A549 treated with dexamethasone at 1 μM for 4 hours (cell line): ENCODE data around the gene RAPGEF6. TPM values are rescaled to one million over a fixed set of nuclear protein-coding genes. Genes with fewer than 3 reads are reported as not detected.

ENCODE experiments used
- total RNA-seq: library from RNA; stranded (reverse); fragments of 200-300 nt; extraction: Qiagen RNA extraction; gene quantifications from 5 replicates; pipeline ENCODE4 v1.2.3, GENCODE V29; 2022

The RAPGEF6 gene, protein sequence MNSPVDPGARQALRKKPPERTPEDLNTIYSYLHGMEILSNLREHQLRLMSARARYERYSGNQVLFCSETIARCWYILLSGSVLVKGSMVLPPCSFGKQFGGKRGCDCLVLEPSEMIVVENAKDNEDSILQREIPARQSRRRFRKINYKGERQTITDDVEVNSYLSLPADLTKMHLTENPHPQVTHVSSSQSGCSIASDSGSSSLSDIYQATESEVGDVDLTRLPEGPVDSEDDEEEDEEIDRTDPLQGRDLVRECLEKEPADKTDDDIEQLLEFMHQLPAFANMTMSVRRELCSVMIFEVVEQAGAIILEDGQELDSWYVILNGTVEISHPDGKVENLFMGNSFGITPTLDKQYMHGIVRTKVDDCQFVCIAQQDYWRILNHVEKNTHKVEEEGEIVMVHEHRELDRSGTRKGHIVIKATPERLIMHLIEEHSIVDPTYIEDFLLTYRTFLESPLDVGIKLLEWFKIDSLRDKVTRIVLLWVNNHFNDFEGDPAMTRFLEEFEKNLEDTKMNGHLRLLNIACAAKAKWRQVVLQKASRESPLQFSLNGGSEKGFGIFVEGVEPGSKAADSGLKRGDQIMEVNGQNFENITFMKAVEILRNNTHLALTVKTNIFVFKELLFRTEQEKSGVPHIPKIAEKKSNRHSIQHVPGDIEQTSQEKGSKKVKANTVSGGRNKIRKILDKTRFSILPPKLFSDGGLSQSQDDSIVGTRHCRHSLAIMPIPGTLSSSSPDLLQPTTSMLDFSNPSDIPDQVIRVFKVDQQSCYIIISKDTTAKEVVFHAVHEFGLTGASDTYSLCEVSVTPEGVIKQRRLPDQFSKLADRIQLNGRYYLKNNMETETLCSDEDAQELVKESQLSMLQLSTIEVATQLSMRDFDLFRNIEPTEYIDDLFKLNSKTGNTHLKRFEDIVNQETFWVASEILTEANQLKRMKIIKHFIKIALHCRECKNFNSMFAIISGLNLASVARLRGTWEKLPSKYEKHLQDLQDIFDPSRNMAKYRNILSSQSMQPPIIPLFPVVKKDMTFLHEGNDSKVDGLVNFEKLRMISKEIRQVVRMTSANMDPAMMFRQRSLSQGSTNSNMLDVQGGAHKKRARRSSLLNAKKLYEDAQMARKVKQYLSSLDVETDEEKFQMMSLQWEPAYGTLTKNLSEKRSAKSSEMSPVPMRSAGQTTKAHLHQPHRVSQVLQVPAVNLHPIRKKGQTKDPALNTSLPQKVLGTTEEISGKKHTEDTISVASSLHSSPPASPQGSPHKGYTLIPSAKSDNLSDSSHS (N-terminal part only)
- 10.0 to 15.9 TPM (median 13.6 TPM) in 5 replicates for total RNA-seq

DNA sequence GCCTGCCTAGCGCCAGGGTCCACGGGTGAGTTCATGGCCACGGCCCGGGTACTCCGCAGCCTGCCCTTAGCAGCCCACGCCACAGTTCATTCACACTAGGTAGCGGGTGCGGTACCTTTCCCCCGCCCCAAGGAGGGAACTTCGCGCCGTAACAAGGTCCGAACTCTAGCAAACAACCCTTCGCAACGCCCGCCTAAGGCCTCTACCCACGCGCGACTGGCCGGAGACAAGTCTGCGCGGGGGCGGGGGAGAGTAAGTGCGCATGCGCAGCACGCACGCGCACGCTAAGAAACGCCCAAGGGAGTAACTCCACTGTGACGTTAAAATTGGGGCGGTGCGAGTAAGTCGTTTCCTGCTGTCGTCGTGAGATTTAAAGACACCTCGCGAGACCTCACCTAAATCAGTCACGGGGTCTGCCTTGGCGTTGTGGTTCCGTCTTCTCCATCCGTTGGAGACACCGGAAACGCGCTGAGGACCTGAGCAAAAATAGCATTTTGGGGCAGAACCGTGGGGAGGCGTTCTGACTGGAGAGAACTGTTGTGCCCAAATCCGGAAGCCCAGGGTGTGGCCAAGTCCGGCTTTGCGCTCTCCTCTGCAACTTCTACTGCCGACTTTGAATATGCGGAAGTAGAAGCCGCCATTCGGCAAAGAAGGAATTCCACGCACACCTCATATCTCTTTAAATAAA lies at the start of gene RAPGEF6:
RAPGEF6 (minus strand) TSS at position 234 of the 688 bp plus-strand sequence; CDS start at position 35, 199 bp downstream.

Other genes starting within 250 kb of the RAPGEF6 start
- gene FNIP1, start 161.8 kb upstream of the RAPGEF6 start, total RNA-seq = 10.5 to 15.3 TPM (median 11.8 TPM) in 5 replicates